Activated T-cell treated with anti-CD3 and anti-CD28 coated beads, Interleukin-2, amount 50 U/mL, for 4 hours (primary cell): ENCODE measurements around the gene IGSF11. TPM values are rescaled to one million over a fixed set of nuclear protein-coding genes. Genes with fewer than 3 reads are reported as not detected.
A peak's percentile ranks its signal among the peaks of the same experiment; 100 is the strongest.

Experiments used
- ATAC-seq, 2 donors: fragments of 200-7000 bp; cut with Tn5 transposase; one replicate each; pipeline ENCODE4 v1.10.0; 2021
- DNase-seq: peaks from one replicate; pipeline ENCODE4 v3.0.0-alpha.2; 2020
- H3K27me3 Mint-ChIP-seq: one replicate; pipeline ENCODE4 v1.8.0; 2021; ENCODE audit warnings: low read depth, mixed read lengths
- H3K36me3 Mint-ChIP-seq: one replicate; pipeline ENCODE4 v1.8.0; 2022; ENCODE audit warnings: mixed read lengths; ENCODE audit not compliant: insufficient read depth
- H3K4me1 Mint-ChIP-seq: one replicate; pipeline ENCODE4 v1.8.0; 2021; ENCODE audit warnings: low read depth, mixed read lengths
- H3K4me3 Mint-ChIP-seq: one replicate; pipeline ENCODE4 v1.8.0; 2021; ENCODE audit warnings: mild to moderate bottlenecking, moderate library complexity, mixed read lengths
- H3K9me3 Mint-ChIP-seq: one replicate; pipeline ENCODE4 v1.8.0; 2021; ENCODE audit warnings: mixed read lengths
- total RNA-seq, 3 donors: library from RNA; stranded (reverse); gene quantifications; one replicate each; pipeline ENCODE4 v1.2.1, GENCODE V29; 2021

IGSF11 gene
- total RNA-seq, 3 donors from 2014 or later = not detected

DNA sequence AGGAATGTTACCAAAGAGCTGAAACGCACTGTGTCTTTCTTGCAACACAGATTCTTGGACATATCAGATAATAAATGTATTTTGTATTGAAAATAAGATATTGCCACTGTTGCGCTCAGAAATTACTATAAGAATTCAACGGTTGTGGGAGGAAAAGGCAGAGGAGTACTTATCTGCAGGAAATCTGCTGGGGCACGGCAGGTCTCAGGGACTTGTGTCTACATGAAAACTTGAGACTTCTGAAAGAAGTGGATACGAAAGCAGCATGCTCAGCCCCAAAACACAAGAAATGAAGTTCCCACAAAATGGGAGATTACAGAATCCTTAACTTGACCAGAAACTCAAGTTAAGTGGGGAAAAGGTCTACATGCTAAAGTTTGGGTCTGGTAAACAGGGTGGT, 86.5 kb downstream of the IGSF11 start:
- no peaks in the 10 kb centered on the region for H3K36me3 Mint-ChIP-seq
- DNase-seq = no peak
- H3K9me3 Mint-ChIP-seq = no peaks in the 10 kb centered on the region
- ATAC-seq = no peak
- H3K27me3 Mint-ChIP-seq = no peaks in the 10 kb centered on the region
- H3K4me1 Mint-ChIP-seq = peaks cover 41% of the 10 kb centered on the region
- peak overlapping the region; percentile 5 for H3K4me3 Mint-ChIP-seq

DNA sequence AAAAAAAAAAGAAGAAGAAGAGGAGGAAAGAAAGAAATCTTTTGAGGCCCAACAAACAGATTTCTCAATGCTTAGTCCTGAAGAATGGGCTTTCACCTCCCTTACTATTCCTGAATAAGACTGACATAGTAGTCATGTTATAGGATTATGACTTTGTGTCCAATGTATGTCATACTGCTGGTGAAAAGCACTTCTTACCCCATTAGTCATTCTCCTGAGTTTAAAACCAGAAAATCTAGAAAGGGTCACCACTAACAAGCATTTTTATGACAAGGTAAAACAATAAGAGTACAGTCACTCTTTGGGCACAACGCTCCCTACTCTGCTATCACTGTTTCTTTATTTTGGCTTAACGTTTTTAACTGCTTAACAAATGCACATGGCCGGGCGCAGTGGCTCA, 88.2 kb downstream of the IGSF11 start:
- Mint-ChIP-seq H3K4me1 (peaks cover 53% of the 10 kb centered on the region), H3K4me3 (no peak overlapping the region)
- no peak for ATAC-seq

DNA sequence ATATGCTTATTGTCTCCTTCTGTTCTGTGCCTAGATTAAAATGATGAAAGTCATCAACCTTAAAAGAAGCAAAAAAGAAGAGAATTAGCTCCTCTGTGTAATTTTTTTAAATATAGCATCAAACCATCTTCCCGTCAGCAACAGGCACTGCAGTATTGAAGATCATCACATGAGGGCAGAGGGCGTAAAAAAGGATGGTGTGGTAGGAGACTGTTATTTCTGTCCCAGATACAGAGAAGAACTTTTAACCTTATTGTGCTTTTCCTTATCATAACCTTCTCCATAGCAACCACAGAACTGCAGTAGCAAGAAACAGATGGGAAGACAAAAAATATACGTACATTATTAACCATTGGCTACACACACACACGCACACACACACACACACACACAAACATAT, 88.8 kb downstream of the IGSF11 start:
- Mint-ChIP-seq H3K9me3 (no peaks in the 10 kb centered on the region), H3K27me3 (no peaks in the 10 kb centered on the region), H3K4me3 (no peak overlapping the region), H3K4me1 (peaks cover 53% of the 10 kb centered on the region), H3K36me3 (no peaks in the 10 kb centered on the region)
- DNase-seq (no peak), ATAC-seq (no peak)

More for the DNA sequence above, 88.2 kb downstream of the IGSF11 start:
- Mint-ChIP-seq H3K9me3 (no peaks in the 10 kb centered on the region), H3K36me3 (no peaks in the 10 kb centered on the region), H3K27me3 (no peaks in the 10 kb centered on the region)
- DNase-seq = no peak

GRCh38 chr3:118943597-118943996, 91.0 kb downstream of the IGSF11 start:
- Mint-ChIP-seq H3K36me3 (no peaks in the 10 kb centered on the region), H3K4me1 (peaks cover 40% of the 10 kb centered on the region), H3K9me3 (peaks cover 2% of the 10 kb centered on the region), H3K27me3 (no peaks in the 10 kb centered on the region), H3K4me3 (no peak overlapping the region)
- DNase-seq (no peak), ATAC-seq (no peak)

GRCh38 chr3:118942671-118943070, 92.0 kb downstream of the IGSF11 start:
- H3K4me3 Mint-ChIP-seq = no peak overlapping the region
- DNase-seq = no peak
- no peaks in the 10 kb centered on the region for H3K27me3 Mint-ChIP-seq
- peaks cover 37% of the 10 kb centered on the region for H3K4me1 Mint-ChIP-seq
- no peak for ATAC-seq
- no peaks in the 10 kb centered on the region for H3K36me3 Mint-ChIP-seq
- peaks cover 4% of the 10 kb centered on the region for H3K9me3 Mint-ChIP-seq

GRCh38 chr3:118942195-118942594, 92.5 kb downstream of the IGSF11 start:
- DNase-seq (no peak), ATAC-seq (no peak)
- peaks cover 35% of the 10 kb centered on the region for H3K4me1 Mint-ChIP-seq
- peaks cover 4% of the 10 kb centered on the region for H3K9me3 Mint-ChIP-seq
- H3K4me3 Mint-ChIP-seq = no peak overlapping the region
- no peaks in the 10 kb centered on the region for H3K27me3 Mint-ChIP-seq
- H3K36me3 Mint-ChIP-seq = no peaks in the 10 kb centered on the region

DNA sequence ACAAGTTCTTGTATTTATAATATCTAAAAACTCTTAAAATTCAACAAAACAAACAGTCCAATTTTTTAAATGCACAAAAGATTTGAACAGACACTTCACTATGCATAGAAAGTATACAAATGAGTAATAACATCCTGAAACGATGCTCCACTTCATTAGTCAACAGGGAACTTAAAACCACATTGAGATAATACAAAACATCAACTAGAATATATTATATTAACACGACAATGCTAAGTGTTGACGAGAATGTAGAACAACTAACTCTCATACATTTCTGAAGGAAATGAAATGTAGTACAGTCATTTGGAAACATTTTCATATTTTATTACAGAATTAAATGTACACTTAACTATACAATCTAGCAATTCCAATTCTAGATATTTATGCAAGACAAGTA, 93.4 kb downstream of the IGSF11 start:
- Mint-ChIP-seq H3K4me1 (peaks cover 32% of the 10 kb centered on the region), H3K4me3 (no peak overlapping the region), H3K27me3 (no peaks in the 10 kb centered on the region), H3K9me3 (peaks cover 4% of the 10 kb centered on the region), H3K36me3 (no peaks in the 10 kb centered on the region)
- peak in 1 of 2 donors; percentile 30 for ATAC-seq
- no peak for DNase-seq

- no peak for DNase-seq
- no peak overlapping the region for H3K4me3 Mint-ChIP-seq
- peaks cover 24% of the 10 kb centered on the region for H3K4me1 Mint-ChIP-seq
These were observed 96.3 kb downstream of the IGSF11 start for GRCh38 chr3:118938183-118938961.

GRCh38 chr3:118936811-118937210, 97.8 kb downstream of the IGSF11 start:
- Mint-ChIP-seq H3K27me3 (no peaks in the 10 kb centered on the region), H3K4me3 (no peak overlapping the region), H3K4me1 (peaks cover 14% of the 10 kb centered on the region), H3K9me3 (peaks cover 4% of the 10 kb centered on the region), H3K36me3 (no peaks in the 10 kb centered on the region)
- DNase-seq (no peak), ATAC-seq (no peak)

More at GRCh38 chr3:118938183-118938961, 96.3 kb downstream of the IGSF11 start:
- H3K9me3 Mint-ChIP-seq = peaks cover 4% of the 10 kb centered on the region
- peak in 1 of 2 donors; percentile 35 for ATAC-seq
- H3K36me3 Mint-ChIP-seq = no peaks in the 10 kb centered on the region
- no peaks in the 10 kb centered on the region for H3K27me3 Mint-ChIP-seq

- no peak overlapping the region for H3K4me3 Mint-ChIP-seq
- H3K9me3 Mint-ChIP-seq = no peaks in the 10 kb centered on the region
- H3K27me3 Mint-ChIP-seq = no peaks in the 10 kb centered on the region
- ATAC-seq = no peak
- no peaks in the 10 kb centered on the region for H3K36me3 Mint-ChIP-seq
- peaks cover 3% of the 10 kb centered on the region for H3K4me1 Mint-ChIP-seq
- no peak for DNase-seq
These were observed 101.7 kb downstream of the IGSF11 start for GRCh38 chr3:118932822-118933558.

DNA sequence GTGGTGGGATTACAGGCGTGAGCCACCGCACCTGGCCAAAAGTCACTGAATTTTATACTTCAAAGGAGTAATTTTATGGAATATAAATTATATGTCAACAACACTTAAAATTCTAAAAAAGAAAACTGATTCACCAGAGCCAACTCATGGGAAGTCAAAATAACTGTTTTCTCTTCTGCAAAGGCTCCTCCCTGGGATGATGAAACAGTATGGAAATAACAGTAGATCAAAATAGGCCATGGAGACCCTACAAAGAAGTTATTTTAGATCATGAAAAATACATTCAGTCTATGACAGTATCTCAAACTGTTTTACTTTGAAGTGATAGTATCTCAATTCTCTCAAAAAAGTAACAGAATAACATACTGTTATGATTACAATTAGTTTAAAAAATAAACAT, 102.7 kb downstream of the IGSF11 start:
- no peaks in the 10 kb centered on the region for H3K9me3 Mint-ChIP-seq

DNA sequence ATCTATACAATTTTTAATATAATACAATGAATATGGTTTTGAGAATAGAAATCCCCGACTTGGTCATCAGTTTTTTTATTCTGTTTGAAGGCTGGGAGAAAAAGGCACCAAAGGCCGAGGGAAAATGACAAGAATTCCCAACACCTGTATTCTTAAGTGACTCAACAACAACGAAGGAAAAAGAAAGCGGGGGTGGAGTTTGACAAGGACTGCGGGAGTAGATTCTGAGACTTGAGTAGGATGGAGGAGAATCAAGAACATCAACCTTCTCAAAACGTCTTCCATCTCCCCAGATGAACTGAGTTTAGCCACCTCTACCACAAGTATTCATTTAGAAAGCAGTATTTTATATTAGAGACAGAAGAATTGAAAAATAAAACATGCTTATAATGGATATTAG, 107.2 kb downstream of the IGSF11 start:
- no peak for DNase-seq
- H3K36me3 Mint-ChIP-seq = no peaks in the 10 kb centered on the region
- H3K27me3 Mint-ChIP-seq = no peaks in the 10 kb centered on the region
- ATAC-seq = no peak
- no peaks in the 10 kb centered on the region for H3K9me3 Mint-ChIP-seq
- H3K4me3 Mint-ChIP-seq = no peak overlapping the region
- peaks cover 2% of the 10 kb centered on the region for H3K4me1 Mint-ChIP-seq

More for the DNA sequence above, 102.7 kb downstream of the IGSF11 start:
- DNase-seq (no peak), ATAC-seq (no peak)
- Mint-ChIP-seq H3K27me3 (no peaks in the 10 kb centered on the region), H3K4me3 (no peak overlapping the region), H3K4me1 (peaks cover 3% of the 10 kb centered on the region), H3K36me3 (no peaks in the 10 kb centered on the region)

DNA sequence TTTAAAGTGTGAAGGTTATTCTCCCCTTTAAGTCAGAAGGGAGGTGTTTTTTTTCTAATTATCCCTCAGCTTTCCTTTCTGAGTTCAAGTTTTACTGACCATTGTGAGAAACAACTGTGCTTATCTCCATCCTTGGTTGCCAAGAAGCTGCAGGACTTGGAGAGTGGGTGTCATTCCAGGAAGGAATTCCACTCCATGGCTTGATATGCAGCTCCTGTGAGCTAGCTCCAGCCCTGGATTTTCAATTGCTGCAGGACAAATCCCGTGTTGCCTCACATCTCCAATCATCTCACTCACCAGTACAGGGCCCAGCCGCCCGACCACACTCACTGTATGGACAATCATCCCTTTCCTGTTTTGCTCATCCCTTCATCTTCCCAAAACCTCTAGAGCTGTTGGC, 122.5 kb downstream of the IGSF11 start:
- Mint-ChIP-seq H3K9me3 (no peaks in the 10 kb centered on the region), H3K4me1 (no peaks in the 10 kb centered on the region), H3K4me3 (no peak overlapping the region), H3K27me3 (peaks cover 4% of the 10 kb centered on the region), H3K36me3 (no peaks in the 10 kb centered on the region)
- no peak for DNase-seq
- no peak for ATAC-seq

GRCh38 chr3:118910332-118910731, 124.3 kb downstream of the IGSF11 start:
- no peak for DNase-seq
- H3K4me1 Mint-ChIP-seq = no peaks in the 10 kb centered on the region
- H3K4me3 Mint-ChIP-seq = no peak overlapping the region
- H3K9me3 Mint-ChIP-seq = no peaks in the 10 kb centered on the region
- H3K36me3 Mint-ChIP-seq = no peaks in the 10 kb centered on the region
- peaks cover 4% of the 10 kb centered on the region for H3K27me3 Mint-ChIP-seq
- no peak for ATAC-seq

DNA sequence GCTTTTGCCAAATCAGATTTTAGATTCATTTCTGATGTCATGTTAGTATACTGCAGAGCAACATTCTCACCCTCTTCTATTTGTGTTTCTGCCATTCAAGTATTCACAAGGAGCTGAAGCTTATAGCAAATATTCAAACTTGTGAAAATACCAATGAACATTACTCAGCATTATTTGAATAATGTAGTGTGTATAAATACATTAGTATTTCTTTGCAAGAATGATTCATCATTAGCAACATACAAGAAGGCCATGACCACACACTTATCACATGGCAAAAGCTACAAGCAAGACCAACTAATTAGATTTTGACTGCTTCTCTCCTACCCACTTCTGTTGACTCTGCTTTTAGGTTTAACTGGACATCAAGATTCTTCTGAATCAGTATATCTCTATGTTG, 124.9 kb downstream of the IGSF11 start:
- DNase-seq (no peak), ATAC-seq (no peak)
- no peaks in the 10 kb centered on the region for H3K36me3 Mint-ChIP-seq
- H3K4me1 Mint-ChIP-seq = no peaks in the 10 kb centered on the region
- no peak overlapping the region for H3K4me3 Mint-ChIP-seq
- peaks cover 4% of the 10 kb centered on the region for H3K27me3 Mint-ChIP-seq
- no peaks in the 10 kb centered on the region for H3K9me3 Mint-ChIP-seq
